HEK293 (cell line): Measurements from ENCODE around the gene ERBB4.

Source experiments
- CTCF ChIA-PET: fragments of 350-600 bp; formaldehyde crosslinking; extraction: SDS; loops from one replicate; lab custom pipeline; 2021; ENCODE audit warnings: antibody characterized with exemption; lab: Yijun Ruan, JAX
- POLR2A ChIA-PET: fragments of 300-600 bp; formaldehyde crosslinking; extraction: SDS; loops from one replicate; lab custom pipeline; 2020; ENCODE audit warnings: antibody characterized with exemption, inconsistent platforms; lab: Yijun Ruan, JAX
- H3K27ac ChIP-seq: fragments of 200-500 bp; sonication (Bioruptor generic); 2 replicates; pipeline ENCODE4 v1.5.1; 2014; ENCODE audit warnings: low read depth, low read length, control low read depth, inconsistent platforms; ENCODE audit errors: extremely low read depth
- H3K36me3 ChIP-seq, 2 experiments: fragments of 200-500 bp in 1 of 2; sonication (Bioruptor generic) in 1 of 2; 1 replicate in 1 of 2; 2 replicates in 1 of 2; pipeline ENCODE4 v1.5.1; 2014 to 2017; ENCODE audit warnings: inconsistent platforms in 2 of 2, low read length in 2 of 2; ENCODE audit not compliant: control insufficient read depth in 2 of 2, insufficient read depth in 1 of 2
- H3K4me1 ChIP-seq: fragments of 200-500 bp; sonication (Bioruptor generic); 2 replicates; pipeline ENCODE4 v1.5.1; 2014; ENCODE audit warnings: mild to moderate bottlenecking, low read length, inconsistent platforms; ENCODE audit not compliant: control insufficient read depth, insufficient read depth
- H3K4me3 ChIP-seq: 2 replicates; pipeline ENCODE4 v1.5.1; 2011; ENCODE audit warnings: low read depth, mild to moderate bottlenecking, control low read depth, low read length, moderate library complexity
- H3K9me3 ChIP-seq: fragments of 200-500 bp; sonication (Bioruptor generic); 2 replicates; pipeline ENCODE4 v1.5.1; 2014; ENCODE audit warnings: low read depth, low read length, inconsistent platforms; ENCODE audit not compliant: control insufficient read depth, insufficient read depth
- ATF2 ChIP-seq: fragments of 450-650 bp; formaldehyde crosslinking; IDR thresholded peaks from 2 replicates; pipeline ENCODE4 v1.5.1; 2016; ENCODE audit warnings: missing biosample characterization, missing genetic modification characterization, low read depth
- GFI1B ChIP-seq: fragments of 450-650 bp; formaldehyde crosslinking; IDR thresholded peaks from 2 replicates; pipeline ENCODE4 v1.5.1; 2016; ENCODE audit warnings: missing biosample characterization, missing genetic modification characterization
- INSM2 ChIP-seq: fragments of 450-650 bp; formaldehyde crosslinking; IDR thresholded peaks from 2 replicates; pipeline ENCODE4 v1.5.1; 2016; ENCODE audit warnings: missing biosample characterization, missing genetic modification characterization
- KLF8 ChIP-seq: fragments of 450-650 bp; formaldehyde crosslinking; IDR thresholded peaks from 2 replicates; pipeline ENCODE4 v1.5.1; 2016; ENCODE audit warnings: missing biosample characterization, missing genetic modification characterization
- MZF1 ChIP-seq: fragments of 450-650 bp; formaldehyde crosslinking; IDR thresholded peaks from 2 replicates; pipeline ENCODE4 v1.5.1; 2017; ENCODE audit warnings: missing biosample characterization, missing genetic modification characterization, borderline replicate concordance
- OSR2 ChIP-seq: fragments of 450-650 bp; formaldehyde crosslinking; IDR thresholded peaks from 2 replicates; pipeline ENCODE4 v1.5.1; 2016; ENCODE audit warnings: missing biosample characterization, missing genetic modification characterization
- OVOL3 ChIP-seq: fragments of 450-650 bp; formaldehyde crosslinking; IDR thresholded peaks from 2 replicates; pipeline ENCODE4 v1.5.1; 2016; ENCODE audit warnings: missing biosample characterization, missing genetic modification characterization
- PATZ1 ChIP-seq: fragments of 450-650 bp; formaldehyde crosslinking; IDR thresholded peaks from 2 replicates; pipeline ENCODE4 v1.5.1; 2016; ENCODE audit warnings: missing biosample characterization, missing genetic modification characterization
- PBX3 ChIP-seq: sonication (generic); formaldehyde crosslinking; IDR thresholded peaks from 2 replicates; pipeline ENCODE4 v1.8.1; 2022; ENCODE audit warnings: mild to moderate bottlenecking, moderate library complexity, missing genetic modification reagents
- SP7 ChIP-seq: fragments of 450-650 bp; formaldehyde crosslinking; IDR thresholded peaks from 2 replicates; pipeline ENCODE4 v1.5.1; 2016; ENCODE audit warnings: missing biosample characterization, missing genetic modification characterization
- TSHZ1 ChIP-seq: fragments of 450-650 bp; formaldehyde crosslinking; IDR thresholded peaks from 2 replicates; pipeline ENCODE4 v1.5.1; 2016; ENCODE audit warnings: missing biosample characterization, missing genetic modification characterization, borderline replicate concordance
- WT1 ChIP-seq: fragments of 450-650 bp; formaldehyde crosslinking; IDR thresholded peaks from 2 replicates; pipeline ENCODE4 v1.5.1; 2016; ENCODE audit warnings: missing biosample characterization, missing genetic modification characterization
- ZBTB17 ChIP-seq: fragments of 450-650 bp; formaldehyde crosslinking; IDR thresholded peaks from 2 replicates; pipeline ENCODE4 v1.5.1; 2016; ENCODE audit warnings: missing biosample characterization, missing genetic modification characterization
- ZBTB7A ChIP-seq: fragments of 450-650 bp; formaldehyde crosslinking; IDR thresholded peaks from 2 replicates; pipeline ENCODE4 v1.5.1; 2016; ENCODE audit warnings: low read depth, missing biosample characterization, missing genetic modification characterization
- ZNF18 ChIP-seq: fragments of 450-650 bp; formaldehyde crosslinking; IDR thresholded peaks from 2 replicates; pipeline ENCODE4 v1.5.1; 2016; ENCODE audit warnings: missing biosample characterization, missing genetic modification characterization
- ZNF2 ChIP-seq: fragments of 450-650 bp; formaldehyde crosslinking; IDR thresholded peaks from 2 replicates; pipeline ENCODE4 v1.5.1; 2016; ENCODE audit warnings: missing biosample characterization, missing genetic modification characterization
- ZNF416 ChIP-seq: fragments of 450-650 bp; formaldehyde crosslinking; IDR thresholded peaks from 2 replicates; pipeline ENCODE4 v1.5.1; 2016; ENCODE audit warnings: missing biosample characterization, missing genetic modification characterization
- ZNF513 ChIP-seq: fragments of 450-650 bp; IDR thresholded peaks from 2 replicates; pipeline ENCODE4 v1.5.1; 2018; ENCODE audit warnings: missing biosample characterization, missing genetic modification characterization
- ZNF621 ChIP-seq: fragments of 450-650 bp; formaldehyde crosslinking; IDR thresholded peaks from 2 replicates; pipeline ENCODE4 v1.5.1; 2017; ENCODE audit warnings: missing biosample characterization, missing genetic modification characterization
- ZNF629 ChIP-seq: fragments of 450-650 bp; formaldehyde crosslinking; IDR thresholded peaks from 2 replicates; pipeline ENCODE4 v1.5.1; 2017; ENCODE audit warnings: missing biosample characterization, missing genetic modification characterization
- ZNF664 ChIP-seq: fragments of 450-650 bp; formaldehyde crosslinking; IDR thresholded peaks from 2 replicates; pipeline ENCODE4 v1.5.1; 2016; ENCODE audit warnings: missing biosample characterization, missing genetic modification characterization
- ZNF76 ChIP-seq: fragments of 450-650 bp; formaldehyde crosslinking; IDR thresholded peaks from 2 replicates; pipeline ENCODE4; 2016; ENCODE audit warnings: low read depth, missing biosample characterization, missing genetic modification characterization, borderline replicate concordance
- ZNF843 ChIP-seq: fragments of 450-650 bp; formaldehyde crosslinking; IDR thresholded peaks from 2 replicates; pipeline ENCODE4 v1.5.1; 2016; ENCODE audit warnings: missing biosample characterization, missing genetic modification characterization

ERBB4 gene

GRCh38 chr2:212311807-212312404, 226.7 kb downstream of the ERBB4 start (continued):
- TF ChIP-seq ZBTB7A, result no peak

GRCh38 chr2:212299943-212300342, 238.7 kb downstream of the ERBB4 start:
- ChIA-PET CTCF (no interaction called here), POLR2A (no interaction called here)
- Histone ChIP-seq H3K4me1 (peaks cover 12% of the 10 kb centered on the region), H3K9me3 (no peaks in the 10 kb centered on the region), H3K27ac (no peak overlapping the region), H3K4me3 (no peak overlapping the region), H3K36me3 (no peaks in the 10 kb centered on the region)
- TF ChIP-seq ZNF843, result peak; percentile 88
- peak; percentile 23; the same call in 1 of the 2 replicates for TF ChIP-seq KLF8 (tag by site-specific recombination)
- TF ChIP-seq ZNF621, result no peak
- peak; percentile 45; the same call in 1 of the 2 replicates for TF ChIP-seq ZNF76 (tag by site-specific recombination)
- no peak for TF ChIP-seq ZNF513
- TF ChIP-seq ZNF18 (tag by site-specific recombination), result peak; percentile 41; the same call in 1 of the 2 replicates
- TF ChIP-seq ZBTB17 (tag by site-specific recombination), result peak; percentile 68
- no peak for TF ChIP-seq ZNF416
- peak; percentile 63; the same call in 1 of the 2 replicates for TF ChIP-seq GFI1B
- TF ChIP-seq PBX3 (CRISPR knock-in tag), result no peak
- TF ChIP-seq INSM2 (tag by site-specific recombination), result peak; percentile 61
- TF ChIP-seq MZF1, result peak; percentile 23; the same call in 1 of the 2 replicates
- TF ChIP-seq OVOL3 (tag by site-specific recombination), result peak; percentile 81
- peak; percentile 33; the same call in 1 of the 2 replicates for TF ChIP-seq ZNF664
- peak; percentile 58 for TF ChIP-seq TSHZ1 (tag by site-specific recombination)
- TF ChIP-seq WT1 (tag by site-specific recombination), result peak; percentile 90
- 0 out of 2 replicates have a peak, but pooled peaks have one; percentile 11 for TF ChIP-seq ATF2 (tag by site-specific recombination)
- TF ChIP-seq PATZ1 (tag by site-specific recombination), result 0 out of 2 replicates have a peak, but pooled peaks have one; percentile 37
- TF ChIP-seq SP7 (tag by site-specific recombination), result peak; percentile 89
- TF ChIP-seq ZNF2 (tag by site-specific recombination), result peak; percentile 72
- peak; percentile 94 for TF ChIP-seq OSR2 (tag by site-specific recombination)
- TF ChIP-seq ZNF629, result peak; percentile 83
